Ishikawa (cell line): ENCODE data around the gene TMPRSS15.

Experiments used
- CREB1 ChIP-seq: IDR thresholded peaks from 2 replicates; pipeline ENCODE4 v1.6.1; 2012; ENCODE audit warnings: low read depth
- EGR1 ChIP-seq: IDR thresholded peaks from 2 replicates; pipeline ENCODE4 v1.6.1; 2012
- EP300 ChIP-seq: IDR thresholded peaks from 2 replicates; pipeline ENCODE4 v1.6.1; 2012; ENCODE audit warnings: borderline replicate concordance
- FOXM1 ChIP-seq: IDR thresholded peaks from 2 replicates; pipeline ENCODE4 v1.6.1; 2012; ENCODE audit warnings: low read depth, borderline replicate concordance
- MAX ChIP-seq: IDR thresholded peaks from 2 replicates; pipeline ENCODE4 v1.6.1; 2012
- NFIC ChIP-seq: IDR thresholded peaks from 2 replicates; pipeline ENCODE4 v1.6.1; 2012
- RAD21 ChIP-seq: IDR thresholded peaks from 2 replicates; pipeline ENCODE4 v1.6.1; 2012; ENCODE audit warnings: low read depth
- REST ChIP-seq: IDR thresholded peaks from 2 replicates; pipeline ENCODE4 v1.6.1; 2012; ENCODE audit warnings: low read depth, mild to moderate bottlenecking
- USF1 ChIP-seq: IDR thresholded peaks from 2 replicates; pipeline ENCODE4 v1.6.1; 2012

GRCh38 chr21:18349468-18349867 lies 54.1 kb downstream of the TMPRSS15 start:
- TF ChIP-seq NFIC (no peak), FOXM1 (no peak), RAD21 (no peak), REST (no peak), EGR1 (no peak), MAX (no peak), EP300 (no peak), USF1 (no peak), CREB1 (no peak)
